HG03521 (cell line): Measurements from ENCODE around the gene LMX1B.

Experiments
- ATAC-seq: cut with Tn5 transposase; IDR thresholded peaks from one replicate; pipeline ENCODE4 v1.9.1; 2021; ENCODE audit warnings: mild to moderate bottlenecking, moderate library complexity; ENCODE audit not compliant: unreplicated experiment

Gene LMX1B

GRCh38 chr9:126630458-126631237 is 16.9 kb downstream of the LMX1B start:
- ATAC-seq: no peak

GRCh38 chr9:126631254-126631653 is 17.5 kb downstream of the LMX1B start:
- ATAC-seq: no peak

GRCh38 chr9:126633881-126634558 is 20.3 kb downstream of the LMX1B start:
- ATAC-seq: no peak

- no peak for ATAC-seq
These were observed 21.3 kb downstream of the LMX1B start for GRCh38 chr9:126635061-126635460.

GRCh38 chr9:126635661-126636439 is 22.1 kb downstream of the LMX1B start:
- ATAC-seq: no peak

- no peak for ATAC-seq
These were observed 23.5 kb downstream of the LMX1B start for GRCh38 chr9:126636983-126637798.

GRCh38 chr9:126638571-126639132 is 24.9 kb downstream of the LMX1B start:
- no peak for ATAC-seq

- ATAC-seq: no peak
These were observed 25.7 kb downstream of the LMX1B start for GRCh38 chr9:126639318-126640000.

- no peak for ATAC-seq
These were observed 27.6 kb downstream of the LMX1B start for GRCh38 chr9:126641118-126641851.

- no peak for ATAC-seq
These were observed 28.4 kb downstream of the LMX1B start for GRCh38 chr9:126642010-126642744.

- ATAC-seq: no peak
These were observed 29.1 kb downstream of the LMX1B start for GRCh38 chr9:126642839-126643238.

GRCh38 chr9:126643945-126644527 is 30.3 kb downstream of the LMX1B start:
- ATAC-seq: no peak

- no peak for ATAC-seq
These were observed 32.4 kb downstream of the LMX1B start for GRCh38 chr9:126646162-126646561.

GRCh38 chr9:126647585-126648411 is 34.1 kb downstream of the LMX1B start:
- ATAC-seq: no peak

GRCh38 chr9:126649477-126649876 is 35.7 kb downstream of the LMX1B start:
- no peak for ATAC-seq

GRCh38 chr9:126650404-126651341 is 36.9 kb downstream of the LMX1B start:
- no peak for ATAC-seq
